Measurements from ENCODE around the gene EXTL2.

- TF ChIP-seq YY1 (IDR thresholded peaks at IDR 0.05; ENCODE audit: insufficient read depth, insufficient read length) (no peak), SUZ12 (IDR thresholded peaks at IDR 0.05; ENCODE audit: extremely low read depth, insufficient read depth, insufficient read length) (no peak)
Observed at GRCh38 chr1:100882698-100883097, 11.9 kb downstream of the EXTL2 start.
